GM19463 (cell line): ENCODE measurements around the gene ZFP3.
A peak's percentile ranks its signal among the peaks of the same experiment; 100 is the strongest.
"Not testable (repeated sequence)": the region's sequence is repeated elsewhere in the genome, so short reads cannot be mapped to it uniquely, and the experiment has no call there.

ENCODE experiments used
- ATAC-seq: cut with Tn5 transposase; IDR thresholded peaks from one replicate; pipeline ENCODE4 v1.9.1; 2021; ENCODE audit warnings: mild to moderate bottlenecking, moderate library complexity; ENCODE audit not compliant: unreplicated experiment

The ZFP3 gene

GRCh38 chr17:5078106-5079028 lies at the start of gene ZFP3:
TSS of gene ZFP3 (plus strand) at chr17:5078467. CDS start at chr17:5091505, 13,038 bp downstream.
- ATAC-seq: peak; percentile 88

DNA sequence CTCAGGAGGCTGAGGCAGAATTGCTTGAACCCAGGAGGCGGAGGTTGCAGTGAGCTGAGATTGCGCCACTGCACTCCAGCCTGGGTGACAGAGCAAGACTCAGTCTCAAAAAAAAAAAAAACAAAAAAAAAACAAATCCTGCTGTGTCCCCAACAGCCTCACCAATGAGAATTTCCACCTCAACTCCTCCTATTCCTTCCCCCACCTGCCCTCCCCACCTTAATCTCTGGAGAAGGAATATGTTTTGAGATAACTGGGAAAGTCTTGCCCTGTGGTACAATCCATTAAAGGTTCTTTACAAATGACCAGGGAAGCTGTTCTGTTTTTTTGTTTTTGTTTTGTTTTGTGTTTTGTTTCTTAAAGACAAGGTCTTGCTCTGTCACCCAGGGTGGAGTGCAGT lies 48.1 kb upstream of the ZFP3 start:
- ATAC-seq: not testable (repeated sequence)

DNA sequence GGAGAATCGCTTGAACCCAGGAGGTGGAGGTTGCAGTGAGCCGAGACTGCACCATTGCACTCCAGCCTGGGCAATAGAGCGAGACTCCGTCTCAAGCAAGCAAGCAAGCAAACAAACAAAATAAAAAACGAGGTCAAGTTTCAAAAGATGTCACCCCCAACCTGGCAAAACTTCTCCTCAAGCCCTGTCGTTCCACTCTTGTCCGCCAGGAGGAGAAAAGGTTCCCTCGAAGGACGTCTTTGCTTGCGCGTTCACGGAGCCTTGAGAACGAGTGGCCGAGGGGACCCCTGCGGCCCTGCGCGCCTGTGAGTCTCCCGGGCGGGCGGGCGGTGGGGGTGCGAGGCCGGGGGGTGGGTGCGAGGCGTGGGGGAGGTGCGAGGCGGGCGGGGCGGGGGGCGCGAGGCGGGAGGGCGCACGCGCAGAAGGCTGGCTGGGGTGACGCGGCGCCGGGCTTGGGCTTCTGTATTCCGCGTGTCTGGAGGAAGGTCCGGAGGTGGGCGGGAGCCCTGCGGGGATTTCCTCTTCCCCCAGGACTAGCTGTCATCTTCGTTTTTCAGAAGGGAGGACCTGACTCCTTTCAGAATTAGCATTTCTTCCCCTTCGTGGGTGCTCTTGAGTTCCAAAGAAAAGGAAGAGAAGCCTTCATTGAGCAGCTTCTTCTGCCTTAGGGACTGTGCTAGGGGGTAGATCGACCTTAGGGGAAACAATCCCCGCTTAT lies 46.7 kb upstream of the ZFP3 start:
- ATAC-seq: peak; percentile 70

DNA sequence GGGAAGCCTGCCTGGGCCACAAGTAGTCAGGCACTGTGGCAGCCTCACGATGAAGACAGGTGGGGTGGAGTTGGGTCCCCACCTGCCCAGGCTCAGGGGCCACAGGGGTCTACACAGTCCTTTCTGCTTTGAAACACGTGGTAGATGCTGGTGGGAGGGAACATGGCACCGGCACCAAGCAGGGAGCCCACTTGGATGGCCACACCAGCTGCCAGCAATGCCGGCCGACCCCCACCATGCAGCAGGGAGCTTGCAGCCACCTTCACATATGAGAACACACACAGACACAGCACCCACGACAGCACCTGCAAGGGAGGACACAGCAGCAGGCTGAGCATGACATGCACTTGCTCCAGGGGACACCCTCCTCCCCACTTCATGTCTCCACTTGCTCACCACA lies 45.4 kb upstream of the ZFP3 start:
- ATAC-seq: no peak

DNA sequence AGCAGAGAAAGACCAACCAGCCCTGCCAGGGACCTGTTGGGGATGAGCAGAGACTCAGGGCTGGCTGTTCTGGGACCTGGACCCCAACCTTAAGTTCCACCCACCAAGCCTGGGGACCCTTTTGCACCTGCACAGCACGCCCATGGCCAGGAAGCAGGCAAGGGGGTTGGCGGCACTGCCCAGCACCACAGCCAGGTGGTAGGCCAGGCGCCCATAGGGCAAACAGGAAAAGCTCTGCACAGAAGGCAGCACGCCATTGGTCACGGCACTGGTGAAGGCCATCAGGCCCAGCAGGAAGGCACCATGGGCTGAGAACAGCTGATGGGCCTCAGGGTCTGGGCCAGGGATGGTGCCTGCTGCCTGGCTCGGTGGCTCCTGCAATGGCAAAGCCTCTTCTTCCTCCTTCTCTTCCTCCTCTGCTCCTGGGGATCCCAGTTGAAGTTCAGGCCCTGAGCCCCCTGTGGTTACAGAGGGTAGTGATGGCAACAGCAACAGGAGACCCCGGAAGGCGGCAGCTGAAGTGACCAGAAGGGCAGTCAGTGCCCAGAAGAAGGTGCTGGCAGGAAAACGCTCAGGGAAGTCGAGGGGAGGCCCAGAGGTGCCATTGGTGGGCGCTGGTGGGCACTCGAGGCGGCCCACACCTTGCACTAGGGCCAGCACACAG lies 44.8 kb upstream of the ZFP3 start:
- ATAC-seq: no peak

DNA sequence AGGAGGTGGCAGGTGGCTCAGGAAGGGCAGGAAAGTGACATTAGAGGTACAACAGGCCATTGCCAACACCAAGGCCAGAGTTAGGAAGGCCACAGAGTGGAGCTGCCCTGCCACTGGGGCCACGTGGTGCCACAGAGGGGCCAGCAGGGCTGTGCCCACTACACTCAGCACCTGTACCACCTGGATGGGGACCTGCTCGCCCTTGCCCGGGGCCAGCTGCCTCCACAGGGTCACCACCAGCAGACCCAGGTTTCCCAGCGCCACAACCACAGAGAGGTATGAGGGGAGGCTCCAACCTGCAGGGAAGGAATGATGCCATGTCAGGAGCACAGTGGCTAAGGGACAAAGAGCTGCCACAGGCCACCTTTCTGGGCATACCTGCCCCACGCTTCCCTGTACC lies 44.2 kb upstream of the ZFP3 start:
- no peak for ATAC-seq

DNA sequence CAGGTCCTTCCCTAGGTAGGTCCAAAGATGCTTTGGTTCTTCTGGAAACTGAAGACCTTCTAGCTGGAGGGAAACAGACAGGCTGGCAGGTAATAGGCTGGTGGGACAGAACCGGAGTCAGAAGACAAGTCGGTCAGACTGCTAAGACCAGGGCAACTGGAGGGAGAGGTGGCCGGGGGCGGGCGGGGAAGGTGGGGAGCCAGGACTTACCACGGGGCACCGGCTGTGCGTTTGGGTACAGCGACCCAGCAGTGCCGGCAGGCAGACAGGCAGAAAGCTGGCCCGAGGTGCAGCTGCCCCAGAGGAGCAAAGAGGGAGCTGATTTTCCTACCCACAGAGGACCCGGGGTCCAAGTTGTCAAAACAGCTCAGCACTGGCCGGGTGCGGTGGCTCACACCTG lies 43.6 kb upstream of the ZFP3 start:
- ATAC-seq: no peak

- ATAC-seq: no peak
Observed at GRCh38 chr17:5035315-5035714, 43.0 kb upstream of the ZFP3 start, which contains the start of gene SLC52A1. TSS of gene SLC52A1 (minus strand) at chr17:5035426. CDS start at chr17:5034606, 820 bp downstream.

DNA sequence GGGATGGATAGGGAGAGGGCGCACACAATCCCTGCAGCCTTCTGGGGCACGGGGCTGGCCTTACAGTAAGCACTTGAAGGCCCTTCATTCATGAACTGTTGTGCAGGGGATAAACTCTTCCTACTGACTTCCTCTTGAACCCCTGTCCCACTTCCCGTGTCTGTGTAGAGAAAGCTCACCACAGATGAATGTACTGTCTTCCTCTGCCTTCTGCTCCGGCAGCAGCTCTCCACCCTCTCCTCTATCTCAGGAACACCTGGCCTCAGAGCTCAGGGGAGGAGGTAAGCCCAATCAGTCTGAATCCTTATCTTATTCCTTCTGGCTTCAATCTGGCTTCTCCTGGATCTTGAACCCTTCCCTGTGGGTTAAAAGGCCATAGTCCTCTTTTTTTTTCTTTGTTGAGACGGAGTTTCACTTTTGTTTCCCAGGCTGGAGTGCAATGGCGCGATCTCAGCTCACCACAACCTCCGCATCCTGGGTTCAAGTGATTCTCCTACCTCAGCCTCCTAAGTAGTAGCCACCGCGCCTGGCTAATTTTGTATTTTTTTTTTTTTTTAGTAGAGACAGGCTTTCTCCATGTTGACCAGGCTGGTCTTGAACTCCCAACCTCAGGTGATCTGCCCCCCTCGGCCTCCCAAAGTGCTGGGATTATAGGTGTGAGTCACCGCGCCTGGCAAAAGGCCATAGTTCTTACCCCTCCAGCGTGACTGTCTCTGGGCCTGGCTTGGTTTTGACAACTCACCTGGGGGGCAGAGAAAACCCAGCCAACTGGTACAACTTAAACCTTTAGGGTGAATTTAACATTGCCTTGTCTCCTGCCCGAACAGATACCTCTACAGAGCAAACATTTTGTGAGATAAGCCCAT lies 35.9 kb upstream of the ZFP3 start:
- ATAC-seq: no peak

GRCh38 chr17:5043524-5043923 lies 34.7 kb upstream of the ZFP3 start:
- ATAC-seq: no peak

DNA sequence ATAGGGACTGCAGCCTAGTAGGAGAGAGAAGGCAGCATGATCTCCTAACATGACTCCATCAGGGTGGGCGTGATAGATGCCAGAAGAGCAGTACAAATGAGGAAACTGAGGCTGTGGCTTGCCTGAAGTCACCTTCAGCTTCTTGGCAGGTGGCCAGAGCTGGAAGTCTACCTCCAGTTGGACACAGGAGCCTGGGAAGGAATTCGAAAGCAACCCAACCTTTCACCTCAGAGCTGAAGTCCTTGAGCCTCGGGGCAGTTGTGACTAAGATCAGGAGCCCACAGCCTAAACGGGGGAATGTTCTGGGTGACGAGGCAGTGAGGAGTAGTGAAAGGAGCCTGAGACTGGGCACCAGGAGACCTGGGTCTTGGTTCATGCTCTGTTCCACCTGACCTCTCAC lies 33.6 kb upstream of the ZFP3 start:
- ATAC-seq: no peak

DNA sequence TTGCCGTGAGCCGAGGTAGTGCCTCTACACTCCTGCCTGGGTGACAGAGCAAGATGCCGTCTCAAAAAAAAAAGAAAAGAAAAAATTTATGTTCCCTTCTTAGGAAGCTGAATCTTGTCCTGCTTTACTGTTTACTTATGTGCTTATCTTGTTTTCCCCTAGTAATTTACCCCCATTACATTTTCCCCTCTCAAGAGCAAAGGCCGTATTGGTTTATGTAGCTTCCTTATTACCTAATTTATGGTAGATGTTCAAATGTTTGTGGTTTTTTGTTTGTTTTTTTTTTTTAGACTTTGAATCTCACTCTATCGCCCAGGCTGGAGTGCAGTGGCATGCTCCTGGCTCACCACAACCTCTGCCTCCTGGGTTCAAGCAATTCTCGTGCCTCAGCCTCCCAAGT lies 32.8 kb upstream of the ZFP3 start:
- no peak for ATAC-seq

DNA sequence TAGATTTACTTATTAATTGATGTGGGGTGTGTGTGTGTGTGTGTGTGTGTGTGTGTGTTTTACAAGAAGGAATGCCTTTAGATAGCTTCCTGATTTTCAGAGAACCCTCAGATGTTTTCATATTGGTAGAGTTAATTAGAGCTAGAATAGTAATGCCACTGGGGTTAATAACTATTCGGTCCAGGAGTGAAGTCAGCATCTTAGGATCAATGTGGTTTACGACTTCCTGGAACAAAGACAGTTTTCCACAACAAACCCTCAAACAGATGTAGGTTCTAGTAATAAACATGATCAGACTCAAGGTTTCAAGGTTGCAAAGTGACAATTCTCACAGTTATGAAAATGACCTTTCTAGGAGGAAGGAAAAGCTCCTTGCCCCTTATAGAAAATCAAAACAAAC lies 30.8 kb upstream of the ZFP3 start:
- ATAC-seq: no peak

- no peak for ATAC-seq
Observed at GRCh38 chr17:5049314-5049841, 28.9 kb upstream of the ZFP3 start.

DNA sequence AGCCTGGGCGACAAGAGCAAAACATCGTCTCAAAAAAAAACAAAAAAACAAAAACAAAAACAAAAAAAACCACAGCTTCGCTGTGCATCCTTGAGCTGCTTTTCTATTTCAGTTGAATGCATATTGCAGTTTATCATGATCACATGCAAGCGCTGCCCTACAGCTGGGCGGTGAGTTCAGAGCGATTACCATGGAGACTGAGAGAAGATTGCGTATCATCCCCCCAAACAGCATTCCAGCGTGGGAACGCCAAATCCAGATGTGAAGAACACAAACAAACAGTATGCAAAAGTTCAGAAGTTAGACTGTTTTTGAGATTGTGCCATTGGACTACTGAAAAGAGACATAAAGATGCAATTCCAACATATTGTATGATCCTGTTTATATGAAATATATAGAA lies 28.0 kb upstream of the ZFP3 start:
- ATAC-seq: no peak

- ATAC-seq: no peak
Observed at GRCh38 chr17:5055543-5055942, 22.7 kb upstream of the ZFP3 start.

DNA sequence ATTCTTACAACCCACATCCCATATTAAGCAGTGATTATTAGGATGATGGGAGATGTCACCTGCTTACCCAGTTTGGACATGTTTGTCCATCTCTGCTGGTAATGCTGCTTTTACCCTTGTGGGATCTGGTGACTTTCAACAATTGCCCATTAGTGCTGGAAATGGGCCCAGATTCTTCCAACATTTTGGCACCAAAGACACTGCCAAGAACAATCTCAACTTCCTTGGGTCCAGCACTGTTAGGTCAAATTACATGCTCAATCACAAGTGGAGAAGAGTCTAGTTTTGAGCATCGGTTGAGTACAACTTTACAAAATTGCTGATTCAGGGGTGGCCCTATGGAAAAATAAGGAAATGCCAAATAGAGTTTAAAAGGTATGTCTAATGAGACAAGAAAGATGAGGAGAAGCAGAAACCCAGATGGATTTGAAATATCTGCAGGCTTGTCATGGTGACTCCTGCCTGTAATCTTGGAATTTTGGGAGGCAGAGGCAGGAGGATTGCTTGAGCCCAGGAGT lies 13.0 kb upstream of the ZFP3 start:
- ATAC-seq: no peak

DNA sequence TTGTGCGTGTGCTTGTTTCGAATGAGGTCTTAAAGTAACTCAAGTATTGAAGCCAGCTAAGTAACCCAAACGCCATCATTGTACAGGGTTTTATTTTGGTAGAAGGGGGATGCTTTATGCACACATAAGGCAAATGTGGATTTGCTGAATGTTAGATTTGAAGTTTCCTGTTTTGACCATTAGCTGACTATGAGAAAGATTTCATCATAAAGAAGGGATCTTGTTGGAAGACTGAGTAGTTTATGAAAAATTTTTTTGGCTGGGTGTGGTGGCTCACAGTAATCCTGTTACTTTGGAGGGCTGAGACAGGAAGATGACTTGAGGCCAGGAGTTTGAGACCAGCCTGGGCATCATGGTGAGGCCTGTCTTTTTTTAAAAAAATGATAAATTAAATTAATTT lies 10.0 kb upstream of the ZFP3 start:
- ATAC-seq: no peak

DNA sequence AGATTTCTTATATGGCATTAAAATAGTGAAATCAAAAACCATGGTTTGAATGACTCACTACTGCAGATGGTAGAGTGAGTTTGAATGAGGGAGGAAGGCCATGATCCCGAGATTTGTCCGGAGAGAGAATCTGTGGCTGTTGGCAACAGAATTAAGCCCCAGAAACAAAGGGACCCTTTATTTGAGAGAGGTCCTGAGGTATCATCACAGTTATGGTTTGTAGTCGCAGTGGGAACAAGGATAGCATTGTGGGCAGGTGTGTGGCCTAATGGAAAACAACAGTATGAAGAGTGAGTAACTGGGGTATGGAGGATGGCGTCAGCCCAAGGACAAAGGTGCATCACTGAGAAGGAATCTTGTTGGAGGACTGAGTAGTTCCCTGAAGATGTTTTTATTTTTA lies 8.5 kb upstream of the ZFP3 start:
- ATAC-seq: no peak

DNA sequence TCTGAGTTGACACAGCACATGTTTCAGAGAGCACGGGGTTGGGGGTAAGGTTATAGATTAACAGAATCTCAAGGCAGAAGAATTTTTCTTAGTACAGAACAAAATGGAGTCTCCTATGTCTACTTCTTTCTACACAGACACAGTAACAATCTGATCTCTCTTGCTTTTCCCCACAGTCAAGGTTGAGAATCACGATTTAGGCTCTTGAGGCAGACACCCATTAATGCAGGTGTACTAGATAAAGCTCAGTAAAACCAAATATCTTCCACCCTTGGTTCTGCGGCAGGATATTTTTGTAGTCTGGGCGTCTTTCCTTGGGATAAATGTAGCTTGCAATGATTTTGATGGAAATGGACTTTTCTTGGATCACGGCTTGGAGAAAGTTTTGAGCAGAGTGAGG lies 2.8 kb upstream of the ZFP3 start:
- ATAC-seq: not testable (repeated sequence)
